Stimulated activated CD4-positive, alpha-beta T cell treated with anti-CD3 and anti-CD28 coated beads, Interleukin-1b, Interleukin-23, amount 100 ng/mL, for 1 hour (primary cell): ENCODE data around the gene HDAC9.
"Not testable (repeated sequence)": the region's sequence is repeated elsewhere in the genome, so short reads cannot be mapped to it uniquely, and the experiment has no call there.

ENCODE experiments used
- DNase-seq, 2 donors: peaks; one replicate each; pipeline ENCODE4 v3.0.0-alpha.2; 2020; ENCODE audit warnings: low read depth in 2 of 2

HDAC9 gene

GRCh38 chr7:19020711-19021110 is 525.2 kb downstream of the HDAC9 start:
- no peak for DNase-seq

GRCh38 chr7:19023477-19023876 is 527.9 kb downstream of the HDAC9 start:
- no peak for DNase-seq

GRCh38 chr7:19024261-19024660 is 528.7 kb downstream of the HDAC9 start:
- no peak for DNase-seq

DNA sequence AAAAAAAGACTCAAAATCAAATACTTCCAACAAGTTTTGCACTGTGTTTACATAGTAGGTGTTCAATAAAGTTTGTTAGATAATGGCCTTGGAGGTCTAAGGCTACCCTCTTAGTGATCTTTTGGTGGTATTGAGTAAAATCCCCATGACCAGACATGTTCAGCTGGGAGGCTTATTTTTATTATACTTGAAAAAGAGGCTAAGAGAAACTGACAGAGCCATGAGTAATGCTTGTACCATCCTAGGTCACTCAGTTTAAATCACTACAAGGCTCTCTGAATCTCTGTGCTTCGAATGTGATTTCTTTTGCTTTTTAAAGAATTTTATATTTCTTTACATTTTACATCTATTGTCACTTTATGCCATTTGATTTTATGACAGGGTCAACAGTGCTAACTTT is 531.3 kb downstream of the HDAC9 start:
- DNase-seq = no peak

DNA sequence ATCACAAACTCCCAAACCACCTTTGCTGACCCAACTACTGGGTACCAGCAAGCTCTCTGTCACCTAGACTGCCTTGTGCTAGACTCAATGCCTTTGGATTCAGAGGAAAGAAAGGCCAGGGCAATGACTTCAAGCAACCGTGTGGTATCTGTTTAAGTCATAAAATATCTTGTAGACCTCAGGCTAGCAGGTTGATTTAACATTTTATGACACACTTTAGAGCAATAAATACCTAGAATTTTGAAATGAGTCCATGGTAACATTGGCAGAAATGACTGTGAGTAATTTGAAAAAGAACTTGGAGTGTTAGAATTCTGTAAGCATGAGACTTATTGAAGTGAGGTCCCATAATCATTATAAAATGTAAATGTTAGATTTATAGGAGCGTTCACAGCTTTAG is 534.7 kb downstream of the HDAC9 start:
- DNase-seq = no peak

- DNase-seq = not testable (repeated sequence)
Measured at GRCh38 chr7:19032942-19033341, 537.4 kb downstream of the HDAC9 start.

- DNase-seq = no peak
Measured at GRCh38 chr7:19051767-19052375, 556.3 kb downstream of the HDAC9 start.
